HG03439 (cell line): ENCODE measurements around the gene KLHL18.

Source experiments
- ATAC-seq: cut with Tn5 transposase; IDR thresholded peaks from one replicate; pipeline ENCODE4 v1.9.1; 2021; ENCODE audit warnings: mild to moderate bottlenecking, moderate library complexity; ENCODE audit not compliant: unreplicated experiment

The KLHL18 gene

DNA sequence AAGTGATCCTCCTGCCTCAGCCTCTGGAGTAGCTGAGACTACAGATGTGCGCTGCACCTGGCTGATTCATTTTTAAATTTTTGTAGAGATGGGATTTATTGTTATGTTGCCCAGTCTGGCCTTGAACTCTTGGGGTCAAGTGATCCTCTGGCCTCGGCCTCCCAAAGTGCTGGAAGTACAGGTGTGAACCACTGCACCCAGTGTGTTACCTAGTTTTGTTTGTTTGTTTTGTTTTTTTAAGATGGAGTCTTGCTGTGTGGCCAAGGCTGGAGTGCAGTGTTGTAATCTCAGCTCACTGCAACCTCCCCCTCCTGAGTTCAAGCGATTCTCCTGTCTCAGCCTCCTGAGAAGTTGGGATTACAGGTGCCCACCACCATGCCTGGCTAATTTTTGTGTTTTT lies 110.2 kb downstream of the KLHL18 start:
- no peak for ATAC-seq

DNA sequence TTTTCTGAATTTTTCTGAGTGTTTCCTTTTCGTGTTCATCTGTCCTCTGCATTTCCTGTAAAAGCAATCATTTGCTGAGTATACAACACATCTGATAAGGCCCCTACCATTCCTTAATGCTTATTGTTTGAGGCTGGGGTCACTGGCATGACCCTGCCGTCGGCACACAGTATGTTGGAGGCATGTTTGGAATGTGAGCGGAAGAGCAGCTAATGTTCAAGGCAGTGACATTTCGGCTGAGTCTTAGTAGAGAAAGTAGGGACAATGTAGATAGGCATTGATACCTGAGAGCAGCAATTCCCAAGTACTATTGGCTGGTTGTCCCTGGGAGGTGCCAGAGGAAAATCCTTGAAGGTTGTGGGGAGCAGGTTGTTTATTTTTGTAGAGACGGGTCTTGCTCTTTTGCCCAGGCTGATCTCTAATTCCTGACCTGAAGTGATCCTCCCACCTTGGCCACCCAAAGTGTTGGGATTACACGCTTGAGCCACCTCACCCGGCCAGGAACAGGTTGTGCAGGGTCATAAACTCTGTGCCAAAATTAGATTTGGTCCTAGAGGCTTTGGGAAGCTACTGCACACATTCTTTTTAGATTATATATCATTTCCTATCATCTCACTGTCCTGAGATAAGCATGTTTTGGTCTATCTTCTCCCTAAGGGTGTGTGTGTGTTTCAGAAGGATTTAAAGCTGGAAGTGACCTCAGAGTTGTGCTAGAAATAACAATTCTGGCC lies 111.6 kb downstream of the KLHL18 start:
- ATAC-seq: no peak

DNA sequence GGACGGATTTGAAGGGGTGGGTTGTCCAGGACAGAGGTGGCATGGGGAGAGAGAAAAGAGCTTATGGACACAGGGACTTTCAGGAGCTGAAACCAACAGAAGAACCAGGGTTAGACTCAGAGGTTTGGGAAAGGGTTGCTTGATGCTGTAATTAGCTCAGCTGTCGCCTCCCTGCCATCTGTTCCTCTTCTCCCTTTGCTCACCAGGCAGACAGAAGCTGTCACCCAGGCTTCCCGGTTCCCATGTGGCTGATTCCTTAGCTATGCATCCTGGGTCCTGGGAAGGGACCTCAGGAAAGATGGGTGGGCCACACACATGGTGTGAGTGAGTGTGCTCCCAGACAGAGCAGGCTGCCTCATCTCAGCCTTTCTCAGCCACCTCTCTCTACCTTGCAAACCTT lies 112.1 kb downstream of the KLHL18 start:
- no peak for ATAC-seq
